Stimulated activated CD8-positive, alpha-beta memory T cell treated with anti-CD3 and anti-CD28 coated beads, Interleukin-15, amount 100 ng/mL, for 1 hour (primary cell): ENCODE results near the gene UGT8.
"Not testable (repeated sequence)": the region's sequence is repeated elsewhere in the genome, so short reads cannot be mapped to it uniquely, and the experiment has no call there.

Experiments
- DNase-seq: peaks from one replicate; pipeline ENCODE4 v3.0.0-alpha.2; 2020; ENCODE audit warnings: low read depth

The UGT8 gene, protein sequence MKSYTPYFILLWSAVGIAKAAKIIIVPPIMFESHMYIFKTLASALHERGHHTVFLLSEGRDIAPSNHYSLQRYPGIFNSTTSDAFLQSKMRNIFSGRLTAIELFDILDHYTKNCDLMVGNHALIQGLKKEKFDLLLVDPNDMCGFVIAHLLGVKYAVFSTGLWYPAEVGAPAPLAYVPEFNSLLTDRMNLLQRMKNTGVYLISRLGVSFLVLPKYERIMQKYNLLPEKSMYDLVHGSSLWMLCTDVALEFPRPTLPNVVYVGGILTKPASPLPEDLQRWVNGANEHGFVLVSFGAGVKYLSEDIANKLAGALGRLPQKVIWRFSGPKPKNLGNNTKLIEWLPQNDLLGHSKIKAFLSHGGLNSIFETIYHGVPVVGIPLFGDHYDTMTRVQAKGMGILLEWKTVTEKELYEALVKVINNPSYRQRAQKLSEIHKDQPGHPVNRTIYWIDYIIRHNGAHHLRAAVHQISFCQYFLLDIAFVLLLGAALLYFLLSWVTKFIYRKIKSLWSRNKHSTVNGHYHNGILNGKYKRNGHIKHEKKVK

DNA sequence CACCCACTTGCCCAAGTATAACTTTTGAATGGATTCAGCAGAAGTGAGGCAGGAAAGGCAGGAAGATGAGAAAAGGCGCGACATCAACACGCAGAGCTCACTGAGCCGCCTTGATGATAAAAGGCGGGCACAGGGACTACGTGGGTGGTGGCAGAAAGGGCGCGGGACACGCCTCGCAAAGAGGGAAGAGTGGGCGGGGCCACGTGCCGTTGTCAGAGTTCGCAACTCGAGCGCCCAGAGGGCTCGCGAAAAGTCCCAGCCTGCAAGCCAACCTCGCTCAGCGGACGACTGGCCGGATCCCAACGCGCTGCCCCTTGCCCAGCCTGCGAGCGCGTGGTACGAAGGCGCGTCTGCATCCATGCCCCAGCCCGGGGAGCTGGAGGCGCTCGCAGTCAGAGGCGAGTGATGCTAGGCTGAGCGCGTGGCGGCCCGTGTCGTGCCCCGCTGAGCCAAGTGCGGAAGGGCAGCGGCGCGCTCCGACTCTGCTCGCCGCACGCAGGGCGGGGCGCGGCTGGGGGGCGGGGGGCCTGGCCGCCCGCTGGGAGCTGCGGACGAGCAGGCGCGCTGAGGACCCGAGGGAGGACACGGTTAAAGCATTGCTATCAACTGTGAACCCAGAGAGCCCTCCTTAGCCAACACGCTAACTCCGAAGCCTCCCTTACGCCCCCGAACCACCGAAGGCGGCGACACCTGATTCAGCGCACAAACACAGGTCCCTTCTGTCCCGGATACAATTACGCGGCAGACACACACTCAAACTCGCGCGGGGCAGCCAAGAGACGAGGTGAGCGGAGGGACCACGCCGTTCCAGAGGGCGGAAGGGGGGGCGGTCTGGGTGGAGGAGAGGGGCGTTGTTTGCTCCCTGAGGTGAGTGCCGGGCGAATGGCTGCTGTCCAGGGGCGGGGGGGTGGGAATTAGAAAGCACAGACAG, at the start of gene UGT8:
Gene UGT8, plus strand, starts transcription at position 617 of the 931 bp plus-strand sequence. CDS start 24,074 bp downstream, outside the sequence.
- DNase-seq, result no peak

DNA sequence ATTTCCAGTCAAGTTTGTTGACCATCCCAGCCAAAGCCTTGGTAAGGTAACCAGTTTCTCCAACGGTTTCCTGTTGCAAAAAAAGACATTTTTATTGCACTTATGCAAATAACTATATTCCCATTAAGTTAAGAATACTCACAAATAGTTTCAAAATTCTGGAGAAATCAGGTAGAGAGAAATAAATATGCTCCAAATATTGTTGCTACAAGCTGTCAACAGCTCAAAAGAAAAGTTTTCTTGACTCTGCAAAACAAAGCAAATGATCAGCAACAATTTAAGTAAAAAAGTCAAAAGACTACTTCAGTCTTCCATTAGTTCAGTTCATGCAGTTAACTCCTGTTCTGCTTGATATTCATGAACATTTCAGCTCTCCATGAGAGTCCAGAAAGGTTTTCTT, 49.0 kb upstream of the UGT8 start:
- DNase-seq, result no peak

DNA sequence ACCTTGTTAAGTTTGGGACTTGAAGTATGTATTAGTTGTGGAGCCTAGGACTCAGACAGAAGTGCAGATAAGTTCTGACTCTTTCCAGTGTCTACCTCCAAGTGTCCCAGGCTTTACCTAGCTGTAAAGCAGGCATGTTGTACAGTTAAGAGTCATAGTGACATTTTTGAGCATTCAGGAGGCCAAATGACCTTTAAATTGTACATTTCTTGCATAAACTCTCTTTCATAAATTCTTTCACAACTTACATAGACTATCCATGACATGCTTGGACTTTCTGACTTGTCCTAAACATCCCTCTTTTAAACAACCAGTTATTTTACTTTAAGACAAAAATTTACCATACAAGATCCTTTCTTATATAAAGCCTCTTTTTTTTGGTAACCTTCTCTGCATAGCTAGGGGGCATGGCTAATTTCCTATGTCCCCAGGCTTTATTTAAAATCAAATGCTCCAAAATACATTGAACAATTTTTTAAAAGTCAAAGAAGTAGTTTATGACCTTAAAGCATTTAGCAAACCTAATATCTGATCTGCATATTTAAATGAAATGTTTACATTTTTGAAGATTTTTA, 40.1 kb upstream of the UGT8 start:
- DNase-seq, result no peak

DNA sequence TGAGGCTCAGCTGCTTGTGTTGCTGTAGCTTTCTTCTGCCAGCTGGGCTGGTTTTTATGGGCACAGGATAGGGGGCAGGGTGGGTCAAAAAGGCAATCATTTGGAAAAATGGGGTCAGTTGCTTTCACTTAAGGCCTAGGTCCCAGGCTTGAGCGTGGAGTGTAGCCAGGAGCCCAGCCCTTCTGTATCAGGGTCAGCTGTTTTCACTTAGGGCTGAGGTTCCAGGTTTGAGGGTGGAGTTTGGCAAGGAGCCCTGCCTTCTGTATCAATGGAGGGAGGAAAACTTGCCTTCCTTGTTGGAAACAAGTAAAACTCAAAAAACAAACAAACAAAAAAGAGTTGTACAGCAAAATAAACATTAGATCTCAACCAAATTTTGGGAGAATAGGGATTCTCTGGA, 37.0 kb upstream of the UGT8 start:
- no peak for DNase-seq

DNA sequence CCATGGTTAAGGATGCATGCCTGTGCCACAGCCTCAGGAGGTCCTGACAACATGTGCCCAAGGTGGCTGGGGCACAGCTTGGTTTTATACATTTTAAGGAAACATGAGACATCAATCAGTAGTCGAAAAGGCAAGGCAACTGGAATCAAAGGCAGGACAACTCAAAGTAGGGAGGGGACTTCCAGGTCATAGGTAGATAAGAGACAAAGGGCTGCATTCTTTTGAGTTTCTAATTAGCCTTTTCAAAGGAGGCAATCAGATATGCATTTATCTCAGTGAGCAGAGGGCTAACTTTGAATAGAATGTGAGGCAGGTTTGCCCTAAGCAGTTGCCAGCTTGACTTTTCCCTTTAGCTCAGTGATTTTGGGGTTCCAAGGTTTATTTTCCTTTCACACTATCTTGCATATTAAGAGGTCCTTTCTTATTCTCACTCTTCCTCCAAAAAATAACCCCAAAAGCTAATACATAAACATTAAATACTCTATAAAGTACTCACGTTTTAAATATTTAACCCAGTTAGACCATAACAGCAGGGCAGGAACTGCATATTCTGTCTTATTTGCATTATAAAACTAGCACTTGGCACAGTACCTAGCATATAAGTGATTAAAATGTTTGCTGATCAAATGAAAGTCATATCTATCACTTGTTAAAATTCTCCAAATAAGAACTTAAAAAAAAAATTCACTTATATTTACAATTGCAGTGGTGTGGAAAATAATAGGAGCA, 36.3 kb upstream of the UGT8 start:
- no peak for DNase-seq

DNA sequence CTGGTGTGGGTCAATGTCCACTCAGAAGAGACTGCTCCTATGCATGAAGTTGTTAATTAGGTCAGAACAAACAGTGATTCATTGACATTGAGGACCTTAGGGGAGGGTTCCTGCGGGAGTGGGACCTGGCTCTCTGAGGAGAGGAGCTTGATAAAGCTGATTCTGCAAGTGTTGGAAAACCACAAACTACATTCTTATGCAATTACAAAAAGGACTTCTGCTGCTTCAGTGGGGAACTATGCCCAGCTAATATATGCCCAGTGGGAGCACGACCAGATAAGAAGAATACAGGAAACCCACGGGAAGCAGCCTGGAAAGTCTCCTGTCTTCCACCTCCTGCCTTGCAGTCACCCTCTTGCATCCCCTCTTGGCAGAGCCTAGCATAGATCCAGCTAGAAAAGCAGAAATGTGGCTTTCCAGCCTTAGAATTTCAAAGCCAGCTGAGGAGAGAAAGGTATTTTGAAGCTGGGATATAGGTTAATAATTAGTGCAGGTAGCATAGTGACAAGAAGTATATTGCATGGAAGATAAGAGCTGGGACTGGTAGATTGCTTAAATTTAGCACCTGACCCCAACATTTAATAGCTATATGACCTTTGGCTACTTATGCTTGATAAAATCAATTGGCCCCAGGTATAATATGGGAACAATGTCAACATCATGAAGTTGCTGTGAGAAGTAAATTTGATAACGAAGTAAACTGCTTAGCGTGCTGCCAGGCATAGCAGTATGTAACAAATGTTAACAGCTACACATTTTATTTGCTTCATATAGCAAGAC, 34.9 kb upstream of the UGT8 start:
- no peak for DNase-seq

DNA sequence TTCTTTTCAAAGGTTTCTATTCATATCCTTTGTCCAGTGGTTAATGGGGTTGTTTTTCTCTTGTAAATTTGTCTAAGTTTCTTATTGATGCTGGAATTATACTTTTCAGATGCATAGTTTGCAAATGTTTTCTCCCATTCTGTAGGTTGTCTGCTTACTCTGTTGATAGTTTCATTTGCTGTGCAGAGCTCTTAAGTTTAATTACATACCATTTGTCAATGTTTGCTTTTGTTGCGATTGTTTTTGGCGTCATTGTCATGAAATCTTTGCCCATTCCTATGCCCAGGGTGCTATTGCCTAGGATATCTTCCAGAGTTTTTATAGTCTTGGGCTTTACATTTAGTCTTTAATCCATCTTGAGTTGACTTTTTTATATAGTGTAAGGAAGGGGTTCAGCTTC, 21.2 kb upstream of the UGT8 start:
- DNase-seq, result no peak

DNA sequence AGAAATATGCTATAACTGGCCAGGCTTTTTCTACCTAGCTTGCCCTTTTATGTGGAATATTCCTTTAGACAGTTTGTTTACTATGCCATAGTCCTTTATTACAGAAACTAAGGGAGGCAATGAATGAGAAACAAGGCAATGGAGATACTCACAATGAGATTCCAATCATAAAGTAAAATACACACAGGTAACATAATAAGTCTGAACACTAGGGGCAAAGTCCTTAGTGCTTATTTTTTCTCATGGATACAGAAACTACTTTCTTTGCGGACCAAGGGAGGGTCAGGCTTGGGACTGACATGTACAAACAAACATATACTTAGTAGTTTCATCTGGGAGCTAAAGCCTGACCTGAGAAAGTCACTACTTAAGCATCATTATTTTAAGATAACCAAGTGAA, 16.0 kb upstream of the UGT8 start:
- no peak for DNase-seq

DNA sequence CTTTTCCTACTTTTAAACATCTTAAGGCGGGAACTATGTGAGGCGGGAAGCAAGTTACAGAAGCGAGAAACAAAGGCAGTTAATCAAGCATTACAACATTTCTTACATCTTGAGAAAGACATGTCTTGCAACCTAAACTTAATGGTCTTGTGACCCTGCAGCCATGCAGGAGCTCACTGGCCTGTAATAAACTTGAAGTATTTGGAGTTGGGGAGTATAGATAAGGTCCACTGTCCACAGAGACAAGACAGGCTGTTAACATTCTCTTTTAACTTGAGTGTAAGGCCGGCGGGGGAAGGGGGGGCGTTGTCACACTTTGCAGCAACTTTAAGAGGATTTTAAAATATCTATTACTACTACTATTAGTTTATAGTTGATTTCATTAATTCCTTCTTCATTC, 10.3 kb upstream of the UGT8 start:
- DNase-seq, result no peak

DNA sequence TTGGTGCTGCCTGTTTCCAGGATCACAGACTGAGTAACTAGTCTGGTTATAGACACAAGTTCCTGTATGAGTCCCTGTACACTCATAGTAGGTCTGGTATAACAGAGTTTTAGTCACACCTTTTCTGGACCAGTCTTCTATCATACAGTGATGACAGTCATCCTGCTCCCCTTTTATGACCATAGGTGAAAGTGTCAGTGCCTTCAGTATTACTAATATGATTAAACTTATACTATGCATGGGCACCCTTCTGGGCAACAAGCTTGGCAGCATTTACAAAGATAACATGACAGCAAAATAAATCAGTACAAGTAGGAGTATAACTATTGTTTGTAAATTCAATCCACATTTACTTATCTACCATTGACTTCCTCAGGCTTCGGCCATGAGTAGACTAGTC, 8.2 kb upstream of the UGT8 start:
- DNase-seq, result not testable (repeated sequence)

DNA sequence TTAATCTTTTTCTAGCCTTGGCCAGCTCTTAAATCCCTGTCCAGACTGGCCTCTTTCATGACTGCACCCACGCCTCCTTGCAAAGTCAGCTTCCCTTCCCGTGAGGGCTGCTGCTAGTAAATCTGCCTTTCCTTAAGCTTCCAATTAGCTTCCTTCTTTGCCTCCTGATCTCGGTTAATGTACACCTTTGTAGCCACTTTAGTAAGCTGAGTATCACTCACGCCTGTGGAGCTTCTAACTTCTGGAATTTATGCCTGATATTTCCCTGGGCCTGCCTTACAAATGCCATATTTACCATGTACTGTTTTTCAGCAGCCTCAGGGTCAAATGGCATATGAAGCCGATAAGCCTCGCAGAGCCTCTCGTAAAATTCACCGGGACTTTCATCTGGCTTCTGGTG, 5.1 kb upstream of the UGT8 start:
- no peak for DNase-seq

DNA sequence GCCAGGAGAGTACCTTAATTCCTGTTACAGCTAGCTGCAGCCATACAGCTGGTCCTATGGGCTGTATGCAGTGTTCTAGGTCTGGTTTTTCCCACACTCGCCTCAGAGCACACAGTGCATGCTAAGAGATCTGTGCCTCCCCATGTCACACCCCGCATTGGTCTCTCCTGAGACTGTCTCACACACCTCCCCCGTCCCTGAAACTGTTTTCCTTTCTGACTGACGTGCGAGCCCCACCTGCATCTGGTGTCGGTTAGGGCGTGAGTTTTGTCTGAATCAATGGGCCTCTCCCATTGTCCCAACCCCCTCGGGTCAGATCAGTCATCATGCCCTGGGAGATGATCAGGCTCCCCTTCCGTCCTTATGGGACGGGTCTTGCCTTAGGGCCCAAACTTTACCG, 3.4 kb upstream of the UGT8 start:
- no peak for DNase-seq

DNA sequence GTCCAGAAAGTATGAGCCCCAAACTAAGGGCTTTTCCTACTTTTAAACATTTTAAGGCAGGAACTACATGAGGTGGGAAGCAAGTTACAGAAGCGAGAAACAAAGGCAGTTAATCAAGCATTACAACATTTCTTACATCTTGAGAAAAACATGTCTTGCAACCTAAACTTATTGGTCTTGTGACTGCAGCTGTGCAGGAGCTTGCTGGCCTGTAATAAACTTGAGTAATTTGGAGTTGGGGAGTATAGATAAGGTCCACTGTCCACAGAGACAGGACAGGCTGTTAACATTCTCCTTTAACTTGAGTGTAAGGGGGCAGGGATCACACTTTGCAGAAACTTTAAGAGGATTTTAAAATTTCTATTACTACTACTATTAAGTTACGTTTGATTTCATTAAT, 2.7 kb upstream of the UGT8 start:
- no peak for DNase-seq

DNA sequence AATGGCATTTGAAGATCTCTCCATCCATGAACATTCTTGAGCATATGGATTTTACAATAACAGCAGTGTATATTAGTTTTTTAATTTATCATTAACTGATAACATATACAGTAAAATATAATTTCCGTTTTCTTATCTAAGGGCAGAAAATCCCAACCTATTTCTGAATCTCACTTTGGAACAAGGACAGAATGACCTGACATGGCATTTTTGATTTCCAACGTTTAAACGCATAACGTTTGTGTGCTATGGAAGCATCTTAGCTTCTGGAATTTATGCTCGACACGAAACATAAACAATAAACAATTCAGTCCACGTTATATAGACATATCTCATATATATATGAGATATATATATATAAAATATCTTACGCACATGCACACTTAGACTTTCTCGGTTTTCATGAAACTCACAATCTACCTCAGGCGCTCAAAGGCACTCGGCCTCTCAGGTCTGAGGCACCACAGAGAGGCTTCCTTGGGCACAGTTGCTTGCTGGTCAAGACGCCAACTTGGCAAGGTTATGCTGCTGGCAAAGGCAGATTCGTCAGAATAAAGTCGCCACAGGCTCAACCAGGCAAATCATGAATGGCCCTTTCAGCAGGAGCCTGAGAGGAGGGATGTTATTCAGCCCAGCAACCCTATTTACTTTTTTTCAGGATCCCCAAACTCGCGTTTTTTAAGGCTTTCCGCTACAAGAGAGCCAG, 1.0 kb upstream of the UGT8 start:
- no peak for DNase-seq

DNA sequence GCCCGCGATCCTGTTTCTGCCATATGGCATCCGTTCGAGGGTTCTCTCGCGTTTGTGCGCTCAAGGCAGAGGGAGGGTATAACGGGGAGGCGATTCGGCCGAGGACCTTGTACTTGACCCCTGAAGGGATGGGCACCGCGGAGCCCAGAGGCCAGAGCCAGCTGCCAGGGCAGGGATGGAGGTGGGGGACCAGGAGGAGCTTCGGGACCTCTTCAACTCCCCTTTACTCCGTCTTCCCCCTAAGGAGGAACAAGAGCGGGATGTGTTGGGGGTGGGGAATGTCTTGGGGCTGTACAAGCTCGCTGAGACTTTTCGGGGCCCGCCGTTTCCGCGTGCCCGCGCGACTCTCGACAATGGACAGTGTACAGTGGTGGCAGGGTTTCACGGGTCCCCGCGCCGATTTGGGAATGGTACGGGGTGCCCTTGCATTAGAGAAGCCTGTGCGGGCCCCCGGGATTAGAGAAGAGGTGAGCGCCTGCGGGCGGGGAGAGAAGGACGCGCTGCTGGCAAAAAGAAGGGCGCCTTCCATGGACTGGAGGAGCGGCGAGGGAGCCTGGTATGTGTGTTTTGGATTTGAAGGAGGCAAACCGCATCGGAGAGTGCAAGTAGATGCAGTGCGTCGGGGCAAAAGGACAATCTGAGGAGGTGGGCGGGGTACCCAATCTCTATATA, 760 bp downstream of the UGT8 start:
- DNase-seq, result no peak

DNA sequence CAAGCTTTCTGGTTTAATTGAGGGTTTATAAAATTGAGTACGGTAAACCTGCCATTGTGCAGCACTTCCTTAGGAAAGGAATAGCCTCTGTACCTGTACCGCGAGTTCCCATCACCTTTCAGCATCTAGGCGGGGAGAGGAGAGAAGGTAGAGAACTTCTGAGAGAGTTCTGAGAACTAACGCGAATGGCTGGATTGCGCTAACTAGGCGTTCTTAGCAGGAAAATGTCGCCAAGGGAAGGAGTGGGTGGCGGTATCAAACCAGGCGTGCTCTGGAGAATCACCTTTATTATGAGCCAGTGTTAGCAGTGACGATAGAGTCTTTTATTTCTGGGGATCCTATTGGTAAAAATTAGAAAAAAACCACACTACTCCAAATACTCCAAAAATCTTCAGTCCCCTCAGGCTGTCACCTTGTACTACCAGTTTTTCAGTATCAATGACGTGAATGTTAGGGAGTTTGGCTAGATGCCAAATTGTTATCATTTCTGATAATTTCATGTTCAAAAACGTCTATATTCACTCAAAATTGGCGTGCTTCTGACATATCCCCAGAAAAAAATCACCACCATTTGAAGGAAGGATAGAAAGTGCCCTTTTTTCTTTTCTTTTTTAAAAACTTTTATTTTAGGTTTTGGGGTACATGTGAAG, 1.4 kb downstream of the UGT8 start:
- DNase-seq, result no peak

DNA sequence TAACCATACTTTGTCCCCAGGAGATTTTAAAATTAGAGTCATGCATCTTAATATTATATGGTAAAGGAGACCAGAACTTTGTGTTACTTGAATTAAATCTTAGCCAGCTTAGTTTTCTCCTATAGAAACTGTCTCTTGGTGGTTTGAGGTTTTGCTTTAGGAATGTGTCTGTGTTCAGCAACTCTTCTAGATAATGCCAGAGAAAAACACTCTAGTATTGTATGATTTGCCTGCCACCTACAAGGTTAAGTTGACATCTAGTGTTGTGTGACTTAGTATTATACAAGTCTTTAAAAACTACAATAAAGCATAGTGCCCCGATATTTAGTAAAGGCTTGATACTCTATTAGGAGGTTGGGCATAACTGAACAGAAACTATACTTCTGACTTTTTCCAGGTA, 2.1 kb downstream of the UGT8 start:
- no peak for DNase-seq

DNA sequence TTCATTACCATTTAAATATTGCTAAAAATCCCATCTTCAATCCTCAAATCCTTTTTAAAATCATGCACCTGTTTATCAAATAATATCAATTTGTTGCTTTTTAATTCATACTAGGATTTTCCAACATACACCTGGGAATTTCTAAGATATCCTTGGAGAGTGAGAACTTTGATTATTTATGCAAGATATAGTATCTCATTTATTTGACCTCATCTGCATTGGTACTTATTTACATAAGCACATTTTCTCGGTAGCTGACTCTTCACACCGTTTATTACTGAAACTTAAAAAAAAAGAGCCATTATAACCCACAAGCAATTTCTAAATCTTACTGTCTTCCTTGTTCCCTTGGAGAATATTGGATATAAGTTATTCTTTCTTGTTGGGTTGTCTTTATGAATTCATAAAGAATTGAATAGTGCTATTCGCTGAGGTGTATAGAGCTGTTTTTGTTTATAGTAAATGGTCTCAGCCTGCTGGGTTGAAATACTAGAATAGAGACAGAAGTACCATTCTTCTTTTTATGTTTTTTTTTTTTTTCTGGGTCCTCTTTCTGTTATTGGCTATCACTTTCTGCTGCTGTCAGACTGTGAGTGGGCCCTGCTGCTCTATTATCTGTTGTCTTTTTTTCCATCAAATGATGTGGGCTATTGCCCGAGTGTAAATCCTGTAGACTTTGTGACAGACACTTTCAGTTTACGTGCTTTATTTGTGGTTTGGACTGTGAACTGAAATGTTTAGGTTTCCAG, 2.9 kb downstream of the UGT8 start:
- no peak for DNase-seq

DNA sequence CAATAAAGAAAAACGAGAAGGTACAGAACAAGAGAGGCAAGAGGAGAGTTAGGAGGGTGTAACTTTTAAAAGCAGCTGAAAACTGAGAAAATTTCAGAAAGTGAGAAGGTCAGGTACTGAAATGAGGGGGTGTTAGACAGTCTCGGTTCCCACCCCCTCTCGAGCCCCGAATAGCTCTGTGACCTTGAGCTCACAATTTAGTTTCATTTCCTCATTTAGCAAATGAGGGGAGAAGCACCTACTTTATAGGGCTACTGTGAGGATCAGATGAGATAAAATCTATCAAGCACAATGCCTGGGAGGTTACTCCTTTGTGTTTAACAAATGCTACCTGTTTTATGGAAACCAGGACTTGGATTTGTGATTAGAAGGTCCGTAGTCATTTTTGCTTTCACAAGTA, 4.9 kb downstream of the UGT8 start:
- DNase-seq, result no peak
